GM12864 (cell line): ENCODE data around the gene PFDN1.

Source experiments
- DNase-seq: peaks from one replicate; pipeline ENCODE4 v3.0.0-alpha.2; 2011; ENCODE audit warnings: low read depth
- H3K4me3 ChIP-seq: 2 replicates; pipeline ENCODE4 v1.5.1; 2011; ENCODE audit warnings: mild to moderate bottlenecking, low read depth, low read length, control low read depth
- TF ChIP-seq, protein P1 (sequence below): IDR thresholded peaks from 2 replicates; pipeline ENCODE4 v1.5.1; 2011; ENCODE audit warnings: low read depth, mild to moderate bottlenecking, moderate library complexity, low read length, control low read depth, inconsistent platforms; ENCODE audit errors: missing control alignments

The PFDN1 gene

DNA sequence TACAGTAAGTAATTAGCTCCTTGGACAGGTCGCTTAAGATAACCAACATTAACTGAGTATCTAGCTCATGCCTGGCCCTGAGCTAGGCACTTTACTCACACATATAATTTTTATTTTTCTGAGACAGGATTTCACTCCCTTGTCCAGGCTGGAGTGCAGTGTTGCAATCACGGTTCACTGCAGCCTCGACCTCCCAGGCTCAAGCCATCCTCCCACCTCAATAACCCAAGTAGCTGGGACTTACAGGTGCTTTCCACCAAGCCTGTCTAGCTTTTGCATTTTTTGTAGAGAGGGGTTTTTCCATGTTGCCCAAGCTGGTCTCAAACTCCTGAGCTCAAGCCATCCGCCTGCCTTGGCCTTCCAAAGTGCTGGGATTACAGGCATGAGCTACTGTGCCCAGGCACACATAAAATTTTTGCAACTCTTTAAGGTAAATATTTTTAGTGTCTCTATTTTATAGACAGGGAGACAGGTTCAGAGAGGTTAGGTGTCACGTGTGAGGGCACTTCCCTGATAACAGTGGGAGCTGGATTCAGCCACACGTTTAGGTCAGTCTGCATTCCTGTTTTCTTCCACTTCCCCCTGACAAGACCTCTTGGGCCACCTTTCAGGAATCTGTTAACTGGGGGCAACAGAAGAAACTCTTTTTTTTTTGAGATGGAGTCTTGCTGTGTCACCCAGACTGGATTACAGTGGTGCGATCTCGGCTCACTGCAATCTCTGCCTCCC lies 25.3 kb upstream of the PFDN1 start:
- TF ChIP-seq, protein P1, sequence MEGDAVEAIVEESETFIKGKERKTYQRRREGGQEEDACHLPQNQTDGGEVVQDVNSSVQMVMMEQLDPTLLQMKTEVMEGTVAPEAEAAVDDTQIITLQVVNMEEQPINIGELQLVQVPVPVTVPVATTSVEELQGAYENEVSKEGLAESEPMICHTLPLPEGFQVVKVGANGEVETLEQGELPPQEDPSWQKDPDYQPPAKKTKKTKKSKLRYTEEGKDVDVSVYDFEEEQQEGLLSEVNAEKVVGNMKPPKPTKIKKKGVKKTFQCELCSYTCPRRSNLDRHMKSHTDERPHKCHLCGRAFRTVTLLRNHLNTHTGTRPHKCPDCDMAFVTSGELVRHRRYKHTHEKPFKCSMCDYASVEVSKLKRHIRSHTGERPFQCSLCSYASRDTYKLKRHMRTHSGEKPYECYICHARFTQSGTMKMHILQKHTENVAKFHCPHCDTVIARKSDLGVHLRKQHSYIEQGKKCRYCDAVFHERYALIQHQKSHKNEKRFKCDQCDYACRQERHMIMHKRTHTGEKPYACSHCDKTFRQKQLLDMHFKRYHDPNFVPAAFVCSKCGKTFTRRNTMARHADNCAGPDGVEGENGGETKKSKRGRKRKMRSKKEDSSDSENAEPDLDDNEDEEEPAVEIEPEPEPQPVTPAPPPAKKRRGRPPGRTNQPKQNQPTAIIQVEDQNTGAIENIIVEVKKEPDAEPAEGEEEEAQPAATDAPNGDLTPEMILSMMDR: no peak
- DNase-seq: no peak
- H3K4me3 ChIP-seq: no peak overlapping the region

DNA sequence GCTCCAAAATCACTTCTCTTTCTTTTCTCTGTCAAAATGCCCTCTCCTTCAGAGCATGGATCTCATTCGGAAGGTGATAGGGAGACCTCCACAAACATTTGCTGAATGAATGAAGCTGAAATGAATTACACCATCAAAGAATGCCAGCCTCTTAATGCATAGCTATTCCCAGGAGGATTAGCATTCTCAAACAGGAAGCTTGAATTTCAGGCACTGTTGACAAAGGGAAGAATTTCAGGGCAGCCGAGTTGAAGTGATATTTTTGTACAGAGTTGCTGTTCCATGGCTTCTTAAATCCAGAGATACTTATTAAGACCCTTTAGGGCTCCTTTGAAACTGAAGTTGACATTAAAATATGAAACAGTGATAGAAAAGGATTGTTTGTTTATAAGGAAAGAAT lies 24.7 kb upstream of the PFDN1 start:
- TF ChIP-seq, protein P1: no peak
- no peak overlapping the region for H3K4me3 ChIP-seq
- no peak for DNase-seq

DNA sequence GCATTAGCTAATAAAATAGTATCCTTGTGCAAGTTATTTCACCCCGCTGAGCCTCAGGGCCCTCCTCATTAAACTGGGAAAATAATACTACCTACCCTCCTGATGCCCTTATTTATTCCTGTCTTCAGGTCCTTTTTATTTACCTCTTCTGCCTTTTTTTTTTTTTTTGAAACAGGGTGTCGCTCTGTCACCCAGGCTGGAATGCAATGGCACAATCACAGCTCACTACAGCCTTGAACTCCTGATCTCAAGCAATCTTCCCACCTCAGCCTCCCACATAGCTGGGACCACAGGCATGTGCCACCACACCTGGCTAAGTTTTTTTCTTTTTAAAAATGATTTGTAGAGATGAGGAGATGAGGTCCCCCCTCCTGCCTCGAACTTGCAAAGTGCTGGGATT lies 22.6 kb upstream of the PFDN1 start:
- no peak for DNase-seq
- no peak overlapping the region for H3K4me3 ChIP-seq
- TF ChIP-seq, protein P1: no peak

DNA sequence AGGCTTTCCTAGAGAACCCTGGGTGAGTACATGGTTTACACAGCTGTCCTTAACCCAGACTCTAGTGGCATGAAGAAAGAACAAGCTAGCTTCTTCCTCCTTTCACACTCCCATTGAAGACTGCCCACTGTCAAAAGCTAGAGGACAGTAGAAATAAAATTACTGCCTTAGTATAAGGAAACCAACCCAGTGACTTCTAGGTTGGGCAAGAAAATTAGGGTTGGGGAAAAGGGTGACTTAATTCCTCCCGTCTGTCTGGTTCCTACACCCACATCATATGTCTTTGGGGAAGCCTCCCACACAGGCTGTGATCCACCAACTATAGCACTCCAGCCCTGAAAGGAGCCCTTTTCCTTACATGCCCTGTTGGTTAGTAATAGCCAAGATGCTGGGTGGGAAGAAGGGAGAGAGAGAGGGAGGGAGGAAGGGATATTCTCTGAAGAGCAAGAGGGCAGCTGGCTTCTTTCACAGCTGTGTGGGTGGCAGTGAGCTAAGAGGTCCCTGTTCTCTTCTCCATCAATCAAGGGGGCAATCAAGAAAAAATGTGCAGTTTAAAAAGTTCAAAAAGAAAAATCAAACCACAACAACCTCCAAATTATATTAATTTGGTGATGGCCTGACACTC lies 21.8 kb upstream of the PFDN1 start:
- DNase-seq: no peak
- no peak overlapping the region for H3K4me3 ChIP-seq
- TF ChIP-seq, protein P1: no peak

DNA sequence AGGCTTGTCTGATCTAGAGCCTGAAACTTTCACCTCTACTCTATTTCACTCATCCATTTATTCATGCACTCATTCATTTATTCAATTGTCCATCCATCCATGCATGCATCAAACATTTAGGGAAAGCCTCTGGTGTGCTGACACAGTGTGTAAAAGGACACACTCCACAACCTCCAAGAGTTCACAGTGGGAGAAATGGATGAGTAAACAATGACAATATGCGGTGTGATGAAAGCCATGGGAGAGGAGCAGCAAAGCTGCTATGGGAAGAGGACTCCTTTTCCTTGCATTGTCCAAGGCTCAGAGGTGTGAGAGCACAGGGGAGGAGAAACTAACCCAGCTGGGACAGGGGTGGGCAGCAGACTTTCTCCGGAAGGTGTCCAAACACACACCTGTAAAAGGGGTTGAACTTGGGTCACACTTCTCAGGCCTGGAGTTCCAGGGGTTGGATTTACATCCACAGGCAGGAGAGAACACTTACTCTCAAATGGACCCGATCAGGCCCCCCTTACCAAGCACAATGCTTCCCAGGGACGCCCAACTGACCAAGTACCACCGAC lies 21.2 kb upstream of the PFDN1 start:
- DNase-seq: no peak
- TF ChIP-seq, protein P1: no peak
- no peak overlapping the region for H3K4me3 ChIP-seq

DNA sequence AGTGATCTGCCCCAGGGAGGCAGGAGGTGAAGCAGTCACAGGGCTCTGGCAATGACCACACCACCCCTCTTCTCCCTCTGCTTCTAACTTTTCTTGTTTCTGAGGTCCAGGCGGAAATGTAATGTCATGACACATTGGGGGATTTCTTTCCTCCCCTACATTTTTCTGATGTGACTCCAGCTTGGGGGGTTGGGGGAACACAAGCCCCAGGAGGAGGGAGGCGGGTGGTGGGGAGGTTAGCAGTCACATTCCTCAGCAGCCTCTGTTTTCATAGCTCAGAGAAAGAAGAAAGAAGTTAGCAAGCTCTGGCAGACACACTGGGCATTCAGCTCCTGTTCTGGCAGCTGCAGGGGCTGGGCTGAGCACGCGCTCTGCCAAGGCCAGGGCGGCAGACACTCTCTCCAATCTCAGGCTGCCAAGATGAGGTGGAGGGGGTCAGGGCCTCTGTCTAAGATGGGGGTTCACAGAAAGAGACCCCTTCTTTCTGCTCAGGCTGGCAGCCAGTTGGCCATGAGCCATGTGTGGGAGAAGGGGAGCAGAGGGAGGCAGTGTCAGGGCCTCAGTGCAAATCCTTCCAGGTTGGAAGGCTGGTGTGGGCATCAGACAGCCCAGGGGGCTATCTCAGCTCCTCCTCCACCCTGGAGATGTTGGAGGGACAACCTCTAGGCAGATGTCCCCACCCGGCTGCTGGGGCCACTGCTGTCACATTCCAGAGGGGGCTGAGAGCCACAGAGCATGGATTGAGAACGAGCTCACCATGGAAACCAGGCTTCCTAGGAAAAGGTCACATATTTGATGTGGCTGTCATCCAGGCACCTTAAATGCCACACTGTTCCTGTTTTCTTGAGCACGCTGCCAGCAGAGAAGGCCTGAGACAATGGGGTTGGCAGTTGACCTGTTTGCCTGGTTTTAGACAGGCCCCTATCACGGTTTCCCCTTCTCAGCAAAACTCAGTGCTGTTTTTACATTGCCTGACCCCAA lies 20.1 kb upstream of the PFDN1 start:
- no peak overlapping the region for H3K4me3 ChIP-seq
- DNase-seq: no peak
- TF ChIP-seq, protein P1: no peak
